HG03103 (cell line): Measurements from ENCODE around the gene ENPP7.

Experiments used
- ATAC-seq: cut with Tn5 transposase; IDR thresholded peaks from one replicate; pipeline ENCODE4 v1.9.1; 2021; ENCODE audit warnings: low read depth; ENCODE audit not compliant: unreplicated experiment

ENPP7 gene

GRCh38 chr17:79776376-79777119, 45.8 kb downstream of the ENPP7 start:
- no peak for ATAC-seq

GRCh38 chr17:79777120-79777893, 46.6 kb downstream of the ENPP7 start:
- no peak for ATAC-seq

GRCh38 chr17:79777894-79778503, 47.3 kb downstream of the ENPP7 start, which contains the start of gene CBX2:
TSS of gene CBX2 (plus strand) at chr17:79778148. CDS start at chr17:79778236, 88 bp downstream.
- peak; percentile 53 for ATAC-seq

- ATAC-seq, result peak; percentile 12
Measured at GRCh38 chr17:79778504-79779083, 47.9 kb downstream of the ENPP7 start.

GRCh38 chr17:79779084-79779529, 48.4 kb downstream of the ENPP7 start:
- no peak for ATAC-seq

- ATAC-seq, result no peak
Measured at GRCh38 chr17:79779661-79780365, 49.1 kb downstream of the ENPP7 start.

- ATAC-seq, result no peak
Measured at GRCh38 chr17:79781012-79781650, 50.4 kb downstream of the ENPP7 start.

GRCh38 chr17:79781736-79782575, 51.2 kb downstream of the ENPP7 start:
- no peak for ATAC-seq

GRCh38 chr17:79783891-79784290, 53.1 kb downstream of the ENPP7 start:
- ATAC-seq, result no peak

- no peak for ATAC-seq
Measured at GRCh38 chr17:79784353-79785016, 53.7 kb downstream of the ENPP7 start.

GRCh38 chr17:79785017-79785899, 54.5 kb downstream of the ENPP7 start:
- no peak for ATAC-seq

GRCh38 chr17:79785900-79786810, 55.4 kb downstream of the ENPP7 start:
- no peak for ATAC-seq

GRCh38 chr17:79786930-79787643, 56.3 kb downstream of the ENPP7 start:
- ATAC-seq, result no peak

GRCh38 chr17:79788455-79788854, 57.7 kb downstream of the ENPP7 start:
- no peak for ATAC-seq

- ATAC-seq, result no peak
Measured at GRCh38 chr17:79788989-79789942, 58.5 kb downstream of the ENPP7 start.
